C4-2B (cell line): ENCODE measurements around the gene MAP3K6.

Source experiments
- CTCF ChIP-seq: fragments of 450-650 bp; conservative IDR thresholded peaks from 2 replicates; pipeline ENCODE4 v1.5.1; 2017; ENCODE audit warnings: mild to moderate bottlenecking
- ZFX ChIP-seq: fragments of 450-650 bp; IDR thresholded peaks from 2 replicates; pipeline ENCODE4 v1.6.1; 2017

- no peak for TF ChIP-seq CTCF
- no peak for TF ChIP-seq ZFX
Measured at GRCh38 chr1:27393641-27394281, 27.0 kb upstream of the MAP3K6 start.
